ENCODE results near the gene SGIP1. TPM values are rescaled to one million over a fixed set of nuclear protein-coding genes. Genes with fewer than 3 reads are reported as not detected.

Gene SGIP1
- total and polyA plus RNA-seq, 7 donors = 0.74 to 3.7 (median 1.0) TPM

- ATAC-seq = no peak
- Histone ChIP-seq H3K27ac (no peak overlapping the region), H3K9me3 (no peaks in the 10 kb centered on the region), H3K4me3 (no peak overlapping the region), H3K36me3 (ENCODE audit: insufficient read depth in 1 of 2, low read depth in 1 of 2) (no peaks in the 10 kb centered on the region), H3K4me1 (no peaks in the 10 kb centered on the region), H3K27me3 (ENCODE audit: insufficient read depth in 3 of 3, low read length in 2 of 3) (no peaks in the 10 kb centered on the region)
- no peak for DNase-seq
- no peak for TF ChIP-seq CTCF (IDR thresholded peaks at IDR 0.05)
- intact Hi-C loops (cut with DNase I) = no loop called here
These were observed 36.2 kb downstream of the SGIP1 start for GRCh38 chr1:66570196-66570595.

- peaks cover 0 to 1% (median 0%) of the 10 kb centered on the region in 3 donors for H3K27me3 ChIP-seq (ENCODE audit: insufficient read depth in 3 of 3, low read length in 2 of 3)
- H3K36me3 ChIP-seq (ENCODE audit: insufficient read depth in 1 of 2, low read depth in 1 of 2) = no peaks in the 10 kb centered on the region
- H3K4me3 ChIP-seq = no peak overlapping the region
- no peak for TF ChIP-seq CTCF (IDR thresholded peaks at IDR 0.05)
- no peak overlapping the region for H3K27ac ChIP-seq
- H3K9me3 ChIP-seq = no peaks in the 10 kb centered on the region
- no peak for ATAC-seq
- 79 to 88% (median 79%) methylated on average over 1 of the region's 1 CpG for WGBS, 3 donors
- no peak for DNase-seq
- H3K4me1 ChIP-seq = no peaks in the 10 kb centered on the region
- intact Hi-C loops (cut with DNase I) = no loop called here
These were observed 37.8 kb downstream of the SGIP1 start for GRCh38 chr1:66571789-66572188.

GRCh38 chr1:66575739-66576138, 41.8 kb downstream of the SGIP1 start:
- ATAC-seq (no peak), DNase-seq (no peak)
- Histone ChIP-seq H3K27me3 (ENCODE audit: insufficient read depth in 3 of 3, low read length in 2 of 3) (peaks cover 0 to 1% (median 0%) of the 10 kb centered on the region in 3 donors), H3K9me3 (no peaks in the 10 kb centered on the region), H3K36me3 (ENCODE audit: insufficient read depth in 1 of 2, low read depth in 1 of 2) (no peaks in the 10 kb centered on the region), H3K4me3 (no peak overlapping the region), H3K4me1 (no peaks in the 10 kb centered on the region), H3K27ac (no peak overlapping the region)
- WGBS, 3 donors = 46 to 59% (median 54%) methylated on average over 4 of the region's 4 CpGs
- intact Hi-C loops (cut with DNase I) = no loop called here
- no peak for TF ChIP-seq CTCF (IDR thresholded peaks at IDR 0.05)

GRCh38 chr1:66576645-66577044, 42.7 kb downstream of the SGIP1 start:
- TF ChIP-seq CTCF (IDR thresholded peaks at IDR 0.05) = no peak
- H3K9me3 ChIP-seq = no peaks in the 10 kb centered on the region
- ATAC-seq (no peak), DNase-seq (no peak)
- no peaks in the 10 kb centered on the region for H3K36me3 ChIP-seq (ENCODE audit: insufficient read depth in 1 of 2, low read depth in 1 of 2)
- H3K4me1 ChIP-seq = no peaks in the 10 kb centered on the region
- 10 to 18% (median 10%) methylated on average over 1 of the region's 1 CpG for WGBS, 3 donors
- H3K4me3 ChIP-seq = no peak overlapping the region
- no peak overlapping the region for H3K27ac ChIP-seq
- peaks cover 0 to 1% (median 0%) of the 10 kb centered on the region in 3 donors for H3K27me3 ChIP-seq (ENCODE audit: insufficient read depth in 3 of 3, low read length in 2 of 3)
- intact Hi-C loops (cut with DNase I) = no loop called here

- peaks cover 0 to 1% (median 0%) of the 10 kb centered on the region in 3 donors for H3K27me3 ChIP-seq (ENCODE audit: insufficient read depth in 3 of 3, low read length in 2 of 3)
- no peak for DNase-seq
- H3K36me3 ChIP-seq (ENCODE audit: insufficient read depth in 1 of 2, low read depth in 1 of 2) = no peaks in the 10 kb centered on the region
- no peak for ATAC-seq
- no peak overlapping the region for H3K27ac ChIP-seq
- WGBS, 3 donors = 0 to 73% (median 69%) methylated on average over 1 of the region's 1 CpG
- no peak overlapping the region for H3K4me3 ChIP-seq
- H3K4me1 ChIP-seq = no peaks in the 10 kb centered on the region
- TF ChIP-seq CTCF (IDR thresholded peaks at IDR 0.05) = no peak
- intact Hi-C loops (cut with DNase I) = no loop called here
- no peaks in the 10 kb centered on the region for H3K9me3 ChIP-seq
These were observed 44.9 kb downstream of the SGIP1 start for GRCh38 chr1:66578841-66579240.
